Measurements from ENCODE around the gene VPS51. TPM values are rescaled to one million over a fixed set of nuclear protein-coding genes. Genes with fewer than 3 reads are reported as not detected.

VPS51 gene
- total RNA-seq, 1 donor from 2014 or later: 127 TPM

DNA sequence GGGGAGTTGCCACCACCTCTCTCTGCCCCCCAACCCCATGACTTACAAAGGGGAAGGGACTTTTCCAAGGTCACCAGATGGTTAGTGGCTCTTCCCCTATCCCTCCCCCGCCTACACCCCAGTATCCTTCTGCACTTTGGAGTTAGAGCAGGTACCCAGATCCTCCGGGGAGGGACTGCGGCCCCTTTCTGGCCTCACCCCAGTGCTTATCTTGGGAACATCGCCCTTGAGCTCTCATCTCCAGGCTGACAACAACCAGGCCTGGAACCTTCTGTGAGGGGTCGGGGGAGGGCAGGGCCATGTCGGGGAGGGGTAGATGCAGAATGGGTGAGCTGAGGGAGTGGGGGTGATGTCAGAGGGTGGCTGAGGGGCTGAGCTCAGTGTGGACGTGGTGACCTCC, 30.2 kb upstream of the VPS51 start:
- Mint-ChIP-seq H3K36me3 (ENCODE audit: unreplicated experiment) (no peaks in the 10 kb centered on the region), H3K4me1 (ENCODE audit: unreplicated experiment) (no peaks in the 10 kb centered on the region), H3K27me3 (ENCODE audit: unreplicated experiment) (no peaks in the 10 kb centered on the region), H3K9me3 (ENCODE audit: unreplicated experiment) (no peaks in the 10 kb centered on the region), H3K27ac (ENCODE audit: unreplicated experiment) (no peak overlapping the region), H3K4me3 (ENCODE audit: unreplicated experiment) (no peak overlapping the region)
- DNase-seq (ENCODE audit: extremely low spot score, unreplicated experiment): no peak
- TF ChIP-seq CTCF (IDR thresholded peaks at IDR 0.05): no peak

DNA sequence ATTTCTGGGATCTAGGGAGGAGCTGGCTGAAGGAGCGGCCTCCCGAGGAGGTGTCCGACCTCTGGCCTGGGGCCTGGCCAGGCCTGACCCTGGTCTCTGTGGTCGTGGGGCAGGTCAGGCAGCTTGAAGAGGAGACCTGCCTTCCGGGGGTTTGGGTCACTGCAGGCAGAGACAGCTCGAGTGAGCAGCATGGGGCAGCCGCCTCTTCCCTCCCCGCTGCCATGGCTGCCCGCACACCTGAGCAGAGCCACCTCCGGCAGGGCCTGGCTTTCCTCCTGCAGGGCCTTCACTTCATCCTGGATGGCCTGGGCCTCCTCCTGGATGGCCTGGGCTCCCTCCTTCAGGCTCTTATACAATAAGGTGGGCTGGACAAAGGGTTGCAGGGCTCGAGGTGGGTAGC, 29.7 kb upstream of the VPS51 start:
- no peaks in the 10 kb centered on the region for H3K9me3 Mint-ChIP-seq (ENCODE audit: unreplicated experiment)
- no peak for TF ChIP-seq CTCF (IDR thresholded peaks at IDR 0.05)
- H3K36me3 Mint-ChIP-seq (ENCODE audit: unreplicated experiment): no peaks in the 10 kb centered on the region
- H3K27me3 Mint-ChIP-seq (ENCODE audit: unreplicated experiment): no peaks in the 10 kb centered on the region
- H3K4me1 Mint-ChIP-seq (ENCODE audit: unreplicated experiment): no peaks in the 10 kb centered on the region
- H3K4me3 Mint-ChIP-seq (ENCODE audit: unreplicated experiment): no peak overlapping the region
- no peak for DNase-seq (ENCODE audit: extremely low spot score, unreplicated experiment)
- no peak overlapping the region for H3K27ac Mint-ChIP-seq (ENCODE audit: unreplicated experiment)

DNA sequence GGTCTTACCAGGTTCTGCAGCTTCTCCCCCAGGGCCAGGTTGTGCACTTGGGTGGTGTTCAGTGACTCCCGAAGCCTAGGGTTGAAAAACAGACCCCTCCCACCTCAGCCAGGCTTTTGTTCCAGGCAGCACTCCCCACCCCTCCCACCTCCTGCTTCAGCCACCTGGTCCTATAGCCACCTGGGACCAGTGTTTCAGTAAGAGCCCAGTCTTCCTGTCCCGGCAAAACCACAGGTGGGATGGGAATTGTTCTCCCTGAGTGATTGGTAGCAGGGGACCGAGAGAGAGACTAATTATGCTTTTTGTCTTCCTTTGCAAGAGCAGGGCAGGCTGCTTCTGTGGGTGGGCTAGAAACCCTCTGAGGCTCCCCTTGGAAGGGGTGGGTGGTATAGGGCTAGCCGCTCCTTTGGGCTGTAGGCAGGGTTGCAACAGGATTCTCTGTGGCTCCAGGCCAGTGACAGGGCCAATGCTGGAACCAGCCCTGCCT, 29.2 kb upstream of the VPS51 start:
- no peak for TF ChIP-seq CTCF (IDR thresholded peaks at IDR 0.05)
- no peaks in the 10 kb centered on the region for H3K4me1 Mint-ChIP-seq (ENCODE audit: unreplicated experiment)
- H3K27me3 Mint-ChIP-seq (ENCODE audit: unreplicated experiment): no peaks in the 10 kb centered on the region

GRCh38 chr11:65067446-65067845, 28.6 kb upstream of the VPS51 start:
- no peaks in the 10 kb centered on the region for H3K4me1 Mint-ChIP-seq (ENCODE audit: unreplicated experiment)
- no peak for TF ChIP-seq CTCF (IDR thresholded peaks at IDR 0.05)
- H3K36me3 Mint-ChIP-seq (ENCODE audit: unreplicated experiment): no peaks in the 10 kb centered on the region
- no peaks in the 10 kb centered on the region for H3K27me3 Mint-ChIP-seq (ENCODE audit: unreplicated experiment)
- H3K9me3 Mint-ChIP-seq (ENCODE audit: unreplicated experiment): no peaks in the 10 kb centered on the region
- no peak for DNase-seq (ENCODE audit: extremely low spot score, unreplicated experiment)
- H3K27ac Mint-ChIP-seq (ENCODE audit: unreplicated experiment): no peak overlapping the region
- H3K4me3 Mint-ChIP-seq (ENCODE audit: unreplicated experiment): no peak overlapping the region

More for the DNA sequence above, 29.2 kb upstream of the VPS51 start:
- no peaks in the 10 kb centered on the region for H3K36me3 Mint-ChIP-seq (ENCODE audit: unreplicated experiment)
- H3K4me3 Mint-ChIP-seq (ENCODE audit: unreplicated experiment): no peak overlapping the region
- H3K9me3 Mint-ChIP-seq (ENCODE audit: unreplicated experiment): no peaks in the 10 kb centered on the region
- no peak for DNase-seq (ENCODE audit: extremely low spot score, unreplicated experiment)
- no peak overlapping the region for H3K27ac Mint-ChIP-seq (ENCODE audit: unreplicated experiment)

DNA sequence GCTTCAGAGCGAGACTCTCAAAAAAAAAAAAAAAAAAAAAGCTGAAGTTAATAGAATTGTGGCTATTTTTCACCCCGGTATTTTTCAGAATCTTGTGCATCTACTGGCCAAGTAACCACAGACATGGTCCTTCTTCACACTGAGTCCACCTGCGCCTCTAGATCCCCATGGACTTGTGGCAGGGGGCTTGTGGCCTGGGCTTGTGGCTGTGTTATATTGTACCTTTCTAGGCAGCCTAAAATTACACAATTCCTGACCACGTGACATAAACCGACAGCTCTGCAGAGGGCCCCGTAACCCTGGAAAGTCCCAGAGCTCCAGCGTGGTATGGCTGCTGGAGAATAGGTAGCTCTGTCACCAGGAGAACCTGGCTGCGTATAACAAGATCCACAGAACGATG, 26.8 kb upstream of the VPS51 start:
- Mint-ChIP-seq H3K27me3 (ENCODE audit: unreplicated experiment) (no peaks in the 10 kb centered on the region), H3K4me1 (ENCODE audit: unreplicated experiment) (no peaks in the 10 kb centered on the region), H3K36me3 (ENCODE audit: unreplicated experiment) (no peaks in the 10 kb centered on the region), H3K4me3 (ENCODE audit: unreplicated experiment) (no peak overlapping the region), H3K27ac (ENCODE audit: unreplicated experiment) (no peak overlapping the region), H3K9me3 (ENCODE audit: unreplicated experiment) (no peaks in the 10 kb centered on the region)
- DNase-seq (ENCODE audit: extremely low spot score, unreplicated experiment): no peak
- TF ChIP-seq CTCF (IDR thresholded peaks at IDR 0.05): no peak

Measured in osteocyte (in vitro differentiated cells).